Measurements from ENCODE around the gene CDH24. TPM values are rescaled to one million over a fixed set of nuclear protein-coding genes. Genes with fewer than 3 reads are reported as not detected.

Gene CDH24
- total RNA-seq, 2 experiments from 2014 or later: 0.51 to 1.5 TPM

DNA sequence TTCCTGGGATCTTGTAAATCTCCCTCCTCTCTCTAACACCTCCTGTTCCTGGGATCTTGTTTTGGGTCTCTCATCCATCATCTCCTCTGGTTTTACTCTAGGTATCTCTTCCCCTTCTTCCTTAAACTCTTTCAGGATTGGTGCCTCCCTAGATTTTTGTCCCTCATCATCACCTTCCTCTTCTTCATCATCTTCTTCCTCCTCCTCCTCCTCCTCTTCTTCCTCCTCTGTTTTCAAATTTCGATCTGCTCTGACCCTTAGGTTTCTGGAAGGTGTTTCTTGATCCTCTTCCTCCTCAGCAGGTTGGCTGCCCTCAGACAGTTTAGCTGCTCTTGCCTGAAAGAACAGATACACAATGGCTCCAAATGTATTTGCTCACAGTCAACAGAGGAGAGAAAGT, 23.2 kb upstream of the CDH24 start:
- no peak for DNase-seq (ENCODE audit: low spot score)
- Histone ChIP-seq H2AFZ (ENCODE audit: low read length) (no peak overlapping the region), H3K4me3 (ENCODE audit: low read depth, low read length, poor library complexity, severe bottlenecking) (no peak overlapping the region), H4K20me1 (ENCODE audit: insufficient read depth, low read length) (no peaks in the 10 kb centered on the region), H3K9me2 (ENCODE audit: insufficient read depth, low read length) (no peaks in the 10 kb centered on the region), H3K27ac (ENCODE audit: low read depth, low read length, poor library complexity, severe bottlenecking) (no peak overlapping the region), H3K36me3 (ENCODE audit: insufficient read depth, low read length) (peaks cover 100% of the 10 kb centered on the region), H3K4me2 (ENCODE audit: low read length) (no peak overlapping the region), H3K4me1 (ENCODE audit: insufficient read depth, low read length, poor library complexity, severe bottlenecking) (no peaks in the 10 kb centered on the region), H3K9me3 (ENCODE audit: low read length) (no peaks in the 10 kb centered on the region), H3K79me2 (ENCODE audit: insufficient read depth, low read depth, low read length) (no peaks in the 10 kb centered on the region)
- no TSS peak for BruUV-seq (replicated peaks)
- ChIA-PET POLR2A (interaction anchor here (1.2 kb wide), 1 partner anchor 12 kb away, joined by 5 read pairs; no protein-coding TSS in a partner anchor), CTCF (ENCODE audit: unreplicated experiment) (no interaction called here)
- TF ChIP-seq EZH2phosphoT487 (IDR thresholded peaks at IDR 0.05; ENCODE audit: borderline replicate concordance, low read depth, low read length): no peak
- TF ChIP-seq, protein P1, sequence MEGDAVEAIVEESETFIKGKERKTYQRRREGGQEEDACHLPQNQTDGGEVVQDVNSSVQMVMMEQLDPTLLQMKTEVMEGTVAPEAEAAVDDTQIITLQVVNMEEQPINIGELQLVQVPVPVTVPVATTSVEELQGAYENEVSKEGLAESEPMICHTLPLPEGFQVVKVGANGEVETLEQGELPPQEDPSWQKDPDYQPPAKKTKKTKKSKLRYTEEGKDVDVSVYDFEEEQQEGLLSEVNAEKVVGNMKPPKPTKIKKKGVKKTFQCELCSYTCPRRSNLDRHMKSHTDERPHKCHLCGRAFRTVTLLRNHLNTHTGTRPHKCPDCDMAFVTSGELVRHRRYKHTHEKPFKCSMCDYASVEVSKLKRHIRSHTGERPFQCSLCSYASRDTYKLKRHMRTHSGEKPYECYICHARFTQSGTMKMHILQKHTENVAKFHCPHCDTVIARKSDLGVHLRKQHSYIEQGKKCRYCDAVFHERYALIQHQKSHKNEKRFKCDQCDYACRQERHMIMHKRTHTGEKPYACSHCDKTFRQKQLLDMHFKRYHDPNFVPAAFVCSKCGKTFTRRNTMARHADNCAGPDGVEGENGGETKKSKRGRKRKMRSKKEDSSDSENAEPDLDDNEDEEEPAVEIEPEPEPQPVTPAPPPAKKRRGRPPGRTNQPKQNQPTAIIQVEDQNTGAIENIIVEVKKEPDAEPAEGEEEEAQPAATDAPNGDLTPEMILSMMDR (conservative IDR thresholded peaks at IDR 0.05; ENCODE audit: low read length): no peak
- intact Hi-C loops (cut with micrococcal nuclease; ENCODE audit: unreplicated experiment): no loop called here

DNA sequence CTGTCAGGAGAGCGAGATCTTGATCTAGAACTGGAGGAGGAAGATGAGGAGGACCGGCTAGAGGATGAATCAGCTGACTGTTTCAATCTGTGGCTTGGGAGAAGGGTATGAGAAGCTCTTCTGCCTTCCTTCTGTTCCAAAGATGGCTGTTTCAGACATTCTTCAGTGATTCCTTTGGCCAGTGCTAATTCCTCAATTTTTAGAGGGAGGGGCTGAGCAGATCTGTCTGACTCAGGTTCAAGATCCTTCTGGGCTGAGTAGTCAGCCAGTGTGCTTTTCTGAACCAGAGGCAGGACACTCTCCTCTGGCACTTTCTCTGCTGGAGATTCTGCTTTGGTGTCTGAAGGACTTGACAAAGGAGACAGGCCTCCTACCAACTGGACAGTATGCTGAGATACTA, 22.4 kb upstream of the CDH24 start:
- Histone ChIP-seq H3K9me3 (ENCODE audit: low read length) (no peaks in the 10 kb centered on the region), H3K4me1 (ENCODE audit: insufficient read depth, low read length, poor library complexity, severe bottlenecking) (no peaks in the 10 kb centered on the region), H3K4me3 (ENCODE audit: low read depth, low read length, poor library complexity, severe bottlenecking) (no peak overlapping the region), H3K36me3 (ENCODE audit: insufficient read depth, low read length) (peaks cover 100% of the 10 kb centered on the region), H4K20me1 (ENCODE audit: insufficient read depth, low read length) (no peaks in the 10 kb centered on the region), H2AFZ (ENCODE audit: low read length) (no peak overlapping the region), H3K79me2 (ENCODE audit: insufficient read depth, low read depth, low read length) (no peaks in the 10 kb centered on the region), H3K9me2 (ENCODE audit: insufficient read depth, low read length) (no peaks in the 10 kb centered on the region), H3K27ac (ENCODE audit: low read depth, low read length, poor library complexity, severe bottlenecking) (no peak overlapping the region), H3K4me2 (ENCODE audit: low read length) (no peak overlapping the region)
- intact Hi-C loops (cut with micrococcal nuclease; ENCODE audit: unreplicated experiment): no loop called here
- DNase-seq (ENCODE audit: low spot score): no peak
- ChIA-PET POLR2A (no interaction called here), CTCF (ENCODE audit: unreplicated experiment) (no interaction called here)
- no TSS peak for BruUV-seq (replicated peaks)
- TF ChIP-seq, protein P1 (conservative IDR thresholded peaks at IDR 0.05; ENCODE audit: low read length): no peak
- no peak for TF ChIP-seq EZH2phosphoT487 (IDR thresholded peaks at IDR 0.05; ENCODE audit: borderline replicate concordance, low read depth, low read length)

DNA sequence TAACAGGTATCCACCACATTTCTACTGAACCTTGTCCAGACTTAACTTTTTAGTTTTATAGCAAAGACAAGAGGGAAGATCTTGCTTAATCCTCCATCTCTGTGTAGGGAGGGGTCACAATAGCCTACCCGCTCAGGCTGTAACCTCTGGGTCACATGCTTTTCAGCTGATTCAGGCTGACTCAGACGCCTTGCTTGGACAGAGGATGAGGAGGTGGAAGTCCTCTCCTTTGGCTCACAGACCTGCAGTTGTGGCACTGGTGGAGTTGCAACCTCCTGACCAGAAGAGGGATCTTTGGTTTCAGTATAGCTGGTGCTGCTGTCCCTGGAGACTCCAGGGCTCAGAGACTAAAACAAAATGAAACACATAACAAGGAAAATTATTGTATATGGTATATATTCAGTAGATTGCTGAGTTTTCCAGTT, 21.4 kb upstream of the CDH24 start:
- peak overlapping the region; percentile 11 for H3K27ac ChIP-seq (ENCODE audit: low read depth, low read length, poor library complexity, severe bottlenecking)
- H3K4me2 ChIP-seq (ENCODE audit: low read length): no peak overlapping the region
- H3K9me2 ChIP-seq (ENCODE audit: insufficient read depth, low read length): no peaks in the 10 kb centered on the region
- DNase-seq (ENCODE audit: low spot score): no peak
- intact Hi-C loops (cut with micrococcal nuclease; ENCODE audit: unreplicated experiment): no loop called here
- POLR2A ChIA-PET: no interaction called here
- no peak overlapping the region for H2AFZ ChIP-seq (ENCODE audit: low read length)
- TF ChIP-seq EZH2phosphoT487 (IDR thresholded peaks at IDR 0.05; ENCODE audit: borderline replicate concordance, low read depth, low read length): no peak
- TF ChIP-seq, protein P1 (conservative IDR thresholded peaks at IDR 0.05; ENCODE audit: low read length): no peak
- no peaks in the 10 kb centered on the region for H3K9me3 ChIP-seq (ENCODE audit: low read length)
- H4K20me1 ChIP-seq (ENCODE audit: insufficient read depth, low read length): no peaks in the 10 kb centered on the region
- CTCF ChIA-PET (ENCODE audit: unreplicated experiment): interaction anchor here (0.9 kb wide), 1 partner anchor 15 kb away, joined by 3 read pairs; no protein-coding TSS in a partner anchor
- no peaks in the 10 kb centered on the region for H3K4me1 ChIP-seq (ENCODE audit: insufficient read depth, low read length, poor library complexity, severe bottlenecking)
- peaks cover 100% of the 10 kb centered on the region for H3K36me3 ChIP-seq (ENCODE audit: insufficient read depth, low read length)
- no TSS peak for BruUV-seq (replicated peaks)
- H3K79me2 ChIP-seq (ENCODE audit: insufficient read depth, low read depth, low read length): no peaks in the 10 kb centered on the region
- H3K4me3 ChIP-seq (ENCODE audit: low read depth, low read length, poor library complexity, severe bottlenecking): no peak overlapping the region

Data from OCI-LY7 (cell line).